Neural progenitor cell (in vitro differentiated cells): ENCODE measurements around the gene SCIN.

ENCODE experiments used
- EZH2 ChIP-seq: fragments of 200-600 bp; sonication (generic); IDR thresholded peaks from 2 replicates; pipeline ENCODE4 v1.6.1; 2017; ENCODE audit warnings: antibody characterized with exemption, mild to moderate bottlenecking, moderate library complexity
- EZH2phosphoT487 ChIP-seq: fragments of 200-600 bp; sonication (generic); IDR thresholded peaks from 2 replicates; pipeline ENCODE4 v1.6.1; 2017; ENCODE audit warnings: antibody characterized with exemption
- TF ChIP-seq, protein P1 (sequence below): fragments of 200-600 bp; sonication (generic); IDR thresholded peaks from 2 replicates; pipeline ENCODE4 v1.5.1; 2017; ENCODE audit warnings: antibody characterized with exemption, mild to moderate bottlenecking

DNA sequence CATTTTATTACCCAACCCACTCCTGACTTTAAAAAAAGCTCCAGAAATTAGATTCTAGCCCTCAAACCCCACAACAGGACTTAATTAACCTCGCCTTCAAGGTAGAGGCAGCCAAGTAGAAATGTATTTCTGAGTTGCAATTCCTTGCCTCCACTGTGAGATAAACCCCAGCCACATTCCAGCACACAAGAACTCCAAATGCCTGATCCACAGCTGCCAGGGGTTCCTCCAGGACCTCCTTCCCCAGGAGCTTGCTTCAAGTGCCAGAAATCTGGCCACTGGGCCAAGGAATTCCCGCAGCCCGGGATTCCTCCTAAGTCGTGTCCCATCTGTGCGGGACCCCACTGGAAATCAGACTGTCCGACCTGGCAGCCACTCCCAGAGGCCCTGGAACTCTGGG is 91.1 kb downstream of the SCIN start:
- TF ChIP-seq, protein P1, sequence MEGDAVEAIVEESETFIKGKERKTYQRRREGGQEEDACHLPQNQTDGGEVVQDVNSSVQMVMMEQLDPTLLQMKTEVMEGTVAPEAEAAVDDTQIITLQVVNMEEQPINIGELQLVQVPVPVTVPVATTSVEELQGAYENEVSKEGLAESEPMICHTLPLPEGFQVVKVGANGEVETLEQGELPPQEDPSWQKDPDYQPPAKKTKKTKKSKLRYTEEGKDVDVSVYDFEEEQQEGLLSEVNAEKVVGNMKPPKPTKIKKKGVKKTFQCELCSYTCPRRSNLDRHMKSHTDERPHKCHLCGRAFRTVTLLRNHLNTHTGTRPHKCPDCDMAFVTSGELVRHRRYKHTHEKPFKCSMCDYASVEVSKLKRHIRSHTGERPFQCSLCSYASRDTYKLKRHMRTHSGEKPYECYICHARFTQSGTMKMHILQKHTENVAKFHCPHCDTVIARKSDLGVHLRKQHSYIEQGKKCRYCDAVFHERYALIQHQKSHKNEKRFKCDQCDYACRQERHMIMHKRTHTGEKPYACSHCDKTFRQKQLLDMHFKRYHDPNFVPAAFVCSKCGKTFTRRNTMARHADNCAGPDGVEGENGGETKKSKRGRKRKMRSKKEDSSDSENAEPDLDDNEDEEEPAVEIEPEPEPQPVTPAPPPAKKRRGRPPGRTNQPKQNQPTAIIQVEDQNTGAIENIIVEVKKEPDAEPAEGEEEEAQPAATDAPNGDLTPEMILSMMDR, result no peak
- TF ChIP-seq EZH2phosphoT487 (no peak), EZH2 (no peak)
